ENCODE measurements around the gene ADCK1.

GRCh38 chr14:77980475-77981321 lies 180.8 kb downstream of the ADCK1 start:
- TF ChIP-seq CTCF (IDR thresholded peaks at IDR 0.05; ENCODE audit: low read depth, low read length): no peak
- TF ChIP-seq EZH2phosphoT487 (IDR thresholded peaks at IDR 0.05; ENCODE audit: low read depth): no peak

All from OCI-LY3 (cell line).